HG02623 (cell line): ENCODE measurements around the gene ANGEL2.
A peak's percentile ranks its signal among the peaks of the same experiment; 100 is the strongest.

Source experiments
- ATAC-seq: cut with Tn5 transposase; IDR thresholded peaks from one replicate; pipeline ENCODE4 v1.9.1; 2021; ENCODE audit warnings: moderate library complexity; ENCODE audit not compliant: unreplicated experiment

Gene ANGEL2

DNA sequence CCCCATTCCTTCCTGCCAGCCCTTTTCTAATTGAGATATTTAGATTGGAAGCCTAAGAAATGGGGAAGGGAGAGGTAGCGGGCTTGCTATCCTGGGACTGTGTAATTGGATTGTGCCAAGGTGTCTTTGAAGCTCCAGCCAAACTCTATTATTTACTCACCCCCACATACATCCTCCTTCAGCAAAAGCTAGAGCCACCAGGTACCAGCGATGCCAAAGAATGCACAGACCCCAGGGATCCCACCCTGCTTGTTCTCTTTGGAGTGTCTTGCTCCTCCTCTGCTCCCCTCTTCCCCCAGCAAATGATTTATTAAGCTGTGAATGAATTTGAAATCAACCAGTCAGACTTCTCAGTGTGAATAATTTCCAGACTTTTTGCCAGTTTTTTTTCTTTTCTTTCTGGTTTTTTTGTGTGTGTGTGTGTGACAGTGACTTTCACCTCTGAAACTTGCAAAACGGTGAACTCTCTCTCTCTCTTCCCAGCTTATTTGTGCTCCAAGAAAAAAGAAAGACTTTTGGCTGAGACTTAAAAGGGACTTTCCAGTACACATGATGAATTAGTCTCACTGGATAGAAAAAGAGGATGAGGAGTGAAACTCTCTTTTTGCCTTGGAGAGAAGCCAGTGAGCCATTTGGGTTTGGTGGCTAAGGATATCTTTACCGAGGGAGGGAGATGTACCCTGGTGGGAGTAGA lies 63.6 kb downstream of the ANGEL2 start:
- no peak for ATAC-seq

DNA sequence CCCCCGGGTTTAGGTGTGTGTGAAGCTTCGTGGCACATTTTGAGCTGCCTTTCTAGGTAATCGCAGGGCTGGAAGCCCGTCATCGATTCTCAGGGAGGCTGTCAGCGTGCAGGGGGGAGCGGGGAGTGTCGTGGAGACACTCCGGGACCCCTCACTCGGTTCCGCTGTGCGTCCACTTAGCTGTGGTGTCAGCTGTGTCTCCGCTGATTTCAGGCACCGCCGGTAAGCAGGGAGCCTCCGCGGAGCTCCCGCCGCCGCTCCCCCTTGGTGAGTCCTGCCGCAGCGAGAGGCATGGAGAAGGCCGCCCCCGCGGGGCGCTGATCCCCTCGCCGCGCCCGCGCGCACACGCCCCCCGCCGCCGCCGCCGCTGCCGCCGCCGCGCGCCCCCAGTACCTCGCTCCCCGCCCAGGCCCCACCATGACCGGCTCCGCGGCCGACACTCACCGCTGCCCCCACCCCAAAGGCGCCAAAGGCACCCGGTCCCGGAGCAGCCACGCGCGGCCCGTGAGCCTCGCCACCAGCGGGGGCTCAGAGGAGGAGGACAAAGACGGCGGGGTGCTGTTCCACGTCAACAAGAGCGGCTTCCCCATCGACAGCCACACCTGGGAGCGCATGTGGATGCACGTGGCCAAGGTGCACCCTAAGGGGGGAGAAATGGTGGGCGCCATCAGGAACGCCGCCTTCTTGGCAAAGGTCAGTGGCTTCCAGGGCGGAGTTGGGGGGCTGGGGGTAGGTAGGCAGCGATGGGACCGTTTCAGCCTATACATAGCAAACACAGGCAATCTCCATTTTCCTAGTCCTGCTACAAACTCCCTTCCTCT lies 64.3 kb downstream of the ANGEL2 start:
- peak; percentile 5 for ATAC-seq

DNA sequence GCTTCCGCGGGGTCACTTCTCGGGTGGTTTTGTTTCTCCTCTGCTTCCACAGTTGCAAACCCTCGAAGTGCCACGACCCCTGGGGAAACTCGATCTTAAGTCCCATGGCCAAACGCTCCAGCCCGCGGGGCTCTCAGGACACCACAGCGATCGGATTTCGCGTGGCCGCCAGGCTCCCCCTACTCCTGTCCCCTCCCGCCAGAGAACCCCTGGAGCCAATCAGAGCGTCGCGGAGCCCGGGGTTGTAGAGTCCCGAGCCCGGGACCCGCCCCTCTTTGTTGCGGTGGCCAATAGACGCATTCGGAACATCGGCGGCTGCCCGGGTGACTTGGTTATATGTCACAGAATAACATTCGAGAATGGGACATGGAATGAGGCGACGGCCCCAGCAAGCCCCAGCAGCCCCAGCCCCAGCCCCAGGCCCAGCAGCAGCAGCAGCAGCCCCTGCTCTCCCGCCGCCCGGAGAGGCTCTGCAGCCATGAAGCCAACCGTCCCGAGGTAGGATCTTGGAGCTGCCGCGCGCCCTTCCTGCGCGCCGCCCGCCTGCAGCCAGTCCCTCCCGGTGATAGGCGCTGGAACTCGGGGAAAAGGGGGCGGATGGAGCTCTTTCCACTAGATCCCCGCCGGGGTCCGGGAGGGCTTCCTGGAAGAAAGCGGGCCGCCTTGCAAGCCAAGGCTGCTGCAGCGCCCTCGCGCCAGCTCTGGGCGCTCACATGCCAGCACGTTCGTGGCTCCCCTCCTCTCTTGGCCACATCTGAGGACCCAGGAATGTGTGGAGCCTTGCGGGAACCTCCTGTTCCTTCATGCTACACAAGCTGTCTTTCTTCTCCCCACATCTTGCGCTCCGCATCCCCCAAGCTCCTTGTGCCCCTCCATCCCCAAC lies 65.2 kb downstream of the ANGEL2 start, which contains the start of gene VASH2:
TSS of gene VASH2 (plus strand) at position 299 of the 883 bp plus-strand sequence. CDS start 1,002 bp downstream, outside the sequence.
- peak; percentile 96 for ATAC-seq

DNA sequence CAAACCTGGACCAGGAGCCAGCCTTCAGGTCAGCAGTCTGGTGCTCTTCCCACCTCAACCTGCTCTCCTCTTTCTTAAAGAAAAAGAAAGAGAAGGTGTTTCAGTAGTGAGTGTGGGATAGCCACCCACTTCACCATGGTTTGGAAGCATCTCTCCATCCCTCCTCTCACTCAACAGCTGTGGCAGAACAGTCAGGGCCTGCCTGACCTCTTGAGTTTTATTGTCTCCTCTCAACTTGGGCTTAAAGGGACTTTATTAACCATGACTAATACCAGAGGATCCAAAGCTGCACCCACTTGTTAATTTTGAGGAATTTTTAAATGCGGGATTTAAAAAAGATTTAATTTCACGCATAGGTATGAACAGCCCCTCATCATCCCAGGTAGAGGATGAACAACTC lies 65.9 kb downstream of the ANGEL2 start:
- ATAC-seq: no peak

DNA sequence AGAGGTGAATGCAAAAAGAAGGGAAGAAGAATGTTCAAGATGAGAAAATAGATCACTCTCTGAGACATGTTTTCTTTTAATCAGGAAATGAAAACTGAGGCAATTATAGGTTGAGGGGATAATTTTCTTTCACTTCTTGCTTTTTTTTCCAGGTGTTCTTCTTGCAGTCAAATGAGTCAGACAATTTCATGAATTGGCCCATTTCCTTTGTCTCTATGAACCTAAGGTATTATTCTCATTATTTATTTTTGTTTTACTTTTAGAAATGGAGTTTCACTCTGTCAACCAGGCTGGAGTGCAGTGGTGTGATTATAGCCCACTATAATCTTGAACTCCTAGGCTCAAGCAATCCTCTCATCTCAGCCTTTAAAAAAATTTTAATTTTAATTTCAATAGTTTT lies 68.8 kb downstream of the ANGEL2 start:
- ATAC-seq: no peak

DNA sequence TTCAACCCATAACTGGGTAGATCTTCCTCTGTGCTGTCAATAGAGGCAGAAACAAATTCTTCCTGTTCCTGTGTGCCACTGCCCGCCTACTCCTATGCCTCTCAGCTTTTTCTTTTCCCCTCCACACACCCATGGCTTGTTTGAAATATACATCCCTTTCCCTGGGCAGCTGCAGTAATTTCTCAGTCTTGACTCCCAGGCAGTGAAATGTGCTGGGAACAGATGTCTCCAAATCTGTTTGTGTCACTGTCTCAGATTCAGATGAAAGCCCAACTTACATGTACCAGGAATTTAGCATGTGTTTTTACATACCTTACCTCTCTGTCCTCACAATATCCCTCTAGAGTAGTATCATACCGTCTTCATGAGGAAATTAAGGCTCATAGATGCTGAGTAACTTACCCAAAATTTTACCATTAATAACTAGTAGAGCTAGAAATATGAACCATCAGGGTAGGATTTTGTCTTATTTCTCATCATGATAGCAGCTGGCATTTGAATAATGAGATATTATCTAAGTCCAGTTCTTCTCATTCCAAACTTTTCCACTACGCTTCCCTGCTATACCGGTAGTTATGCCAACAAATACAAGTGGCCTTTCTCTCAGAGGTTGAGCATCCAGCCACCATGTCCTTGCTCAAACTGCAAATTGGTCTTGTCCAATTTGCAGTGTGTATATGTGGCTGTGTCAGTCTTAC lies 70.1 kb downstream of the ANGEL2 start:
- ATAC-seq: no peak

DNA sequence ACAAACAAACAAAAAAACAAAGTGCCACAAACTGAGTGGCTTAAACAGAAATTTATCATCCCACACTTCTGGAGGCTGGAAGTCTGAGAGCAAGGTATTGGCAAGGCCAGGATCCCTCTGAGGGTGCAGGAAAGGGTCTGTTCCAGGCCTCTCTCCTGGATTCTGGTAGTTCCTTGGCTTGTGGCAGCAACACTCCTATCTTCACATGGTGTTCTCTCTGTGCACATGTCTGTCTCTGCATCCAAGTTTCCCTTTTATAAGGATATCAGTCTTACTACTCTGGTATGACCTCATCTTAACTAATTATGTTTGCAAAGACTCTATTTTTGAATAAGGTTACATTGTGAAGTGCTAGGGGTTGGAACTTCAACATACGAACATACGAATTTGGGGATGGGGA lies 70.6 kb downstream of the ANGEL2 start:
- no peak for ATAC-seq

DNA sequence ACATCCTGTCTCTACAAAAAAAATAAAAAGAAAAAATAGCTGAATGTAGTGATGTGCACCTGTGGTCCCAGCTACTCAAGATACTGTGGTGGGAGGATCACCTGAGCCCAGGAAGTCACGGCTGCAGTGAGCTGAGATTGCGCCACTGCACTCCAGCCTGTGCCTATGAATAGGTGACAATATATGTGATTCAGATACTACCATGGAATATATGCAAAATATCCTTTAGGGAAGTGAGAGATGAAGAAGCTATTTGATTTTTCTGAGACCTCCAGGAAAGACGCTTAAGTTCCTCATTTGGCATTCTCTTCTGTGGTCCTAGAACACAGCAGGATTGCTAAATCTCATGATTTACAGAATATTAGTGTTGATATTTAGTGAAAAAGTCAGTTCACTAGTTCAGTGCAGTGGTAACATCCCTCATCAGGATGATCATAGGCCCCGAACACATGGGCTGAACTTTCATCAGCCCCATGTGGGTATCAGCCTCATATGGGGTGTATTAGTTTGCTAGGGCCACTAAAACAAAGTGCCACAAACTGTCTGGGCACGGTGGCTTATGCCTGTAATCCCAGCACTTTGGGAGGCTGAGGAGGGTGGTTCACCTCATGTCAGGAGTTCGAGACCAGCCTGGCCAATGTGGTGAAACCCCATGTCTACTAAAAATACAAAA lies 71.3 kb downstream of the ANGEL2 start:
- ATAC-seq: peak; percentile 48

DNA sequence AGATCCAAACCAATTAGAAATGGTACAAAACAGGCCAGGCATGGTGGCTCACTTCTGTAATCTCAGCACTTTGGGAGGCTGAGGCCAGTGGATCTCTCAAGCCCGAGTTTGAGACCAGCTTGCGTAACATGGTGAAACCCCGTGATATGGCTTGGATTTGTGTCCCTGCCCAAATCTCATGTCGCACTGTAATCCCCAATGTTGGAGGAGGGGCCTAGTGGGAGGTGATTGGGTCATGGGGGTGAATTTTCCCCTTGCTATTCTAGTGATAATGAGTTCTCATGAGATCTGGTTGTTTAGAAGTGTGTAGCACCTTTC lies 72.3 kb downstream of the ANGEL2 start:
- ATAC-seq: no peak

DNA sequence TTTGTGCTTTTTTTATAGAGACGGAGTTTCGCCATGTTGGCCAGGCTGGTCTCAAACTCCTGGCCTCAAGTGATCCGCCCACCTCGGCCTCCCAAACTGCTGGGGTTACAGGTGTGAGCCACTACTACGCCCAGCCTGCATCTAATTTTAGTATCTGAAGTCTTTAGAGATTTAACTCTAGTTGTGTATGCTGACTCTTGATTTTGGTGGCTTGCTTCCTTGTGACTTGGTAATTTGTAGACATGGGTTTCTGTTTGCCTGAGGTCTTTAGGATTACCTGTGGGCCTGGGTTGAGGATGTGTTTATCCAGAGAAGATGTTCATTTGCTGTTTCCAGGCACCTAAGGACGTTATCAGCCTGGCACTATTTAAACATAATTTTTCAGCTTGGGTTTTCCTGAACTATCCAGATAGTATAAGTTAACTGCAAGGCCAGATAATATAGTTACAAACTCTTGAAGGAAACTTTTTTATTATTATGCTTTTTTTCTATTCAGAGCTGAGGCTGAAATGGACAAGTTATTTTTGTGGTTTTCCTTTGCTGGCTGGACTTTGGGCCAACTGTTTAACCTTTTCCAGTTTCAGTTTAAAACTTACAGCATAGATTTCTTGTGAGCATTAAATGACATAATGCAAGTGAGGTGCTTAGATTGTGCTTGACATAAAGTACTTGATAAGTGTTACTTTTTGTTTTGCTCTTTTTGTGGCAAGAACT lies 72.8 kb downstream of the ANGEL2 start:
- ATAC-seq: no peak
